Astrocyte of the hippocampus (primary cell): ENCODE data around the gene EMP2.
"Not testable (repeated sequence)": the region's sequence is repeated elsewhere in the genome, so short reads cannot be mapped to it uniquely, and the experiment has no call there.

Experiments used
- DNase-seq: peaks from one replicate; pipeline ENCODE4 v3.0.0; 2011; ENCODE audit warnings: low read depth, low spot score

EMP2 gene

DNA sequence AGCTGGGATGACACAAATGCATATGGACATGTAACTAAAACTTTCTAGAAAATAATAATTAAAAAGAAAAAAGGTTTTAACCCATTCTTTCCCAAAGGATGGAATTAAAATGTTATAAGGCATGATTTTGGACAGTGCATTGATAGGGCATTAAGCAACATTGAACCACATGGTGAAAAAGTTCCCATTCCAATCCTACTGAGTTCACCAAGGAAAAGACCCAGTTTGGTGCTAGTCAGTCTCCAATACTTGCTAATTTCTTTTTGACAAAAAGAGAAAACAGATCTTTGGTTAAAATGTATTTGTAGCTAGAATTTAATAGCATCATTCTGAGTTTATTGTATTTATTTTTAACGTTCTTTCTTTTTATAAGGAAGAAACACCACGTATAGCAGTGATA is 28.1 kb downstream of the EMP2 start:
- no peak for DNase-seq

DNA sequence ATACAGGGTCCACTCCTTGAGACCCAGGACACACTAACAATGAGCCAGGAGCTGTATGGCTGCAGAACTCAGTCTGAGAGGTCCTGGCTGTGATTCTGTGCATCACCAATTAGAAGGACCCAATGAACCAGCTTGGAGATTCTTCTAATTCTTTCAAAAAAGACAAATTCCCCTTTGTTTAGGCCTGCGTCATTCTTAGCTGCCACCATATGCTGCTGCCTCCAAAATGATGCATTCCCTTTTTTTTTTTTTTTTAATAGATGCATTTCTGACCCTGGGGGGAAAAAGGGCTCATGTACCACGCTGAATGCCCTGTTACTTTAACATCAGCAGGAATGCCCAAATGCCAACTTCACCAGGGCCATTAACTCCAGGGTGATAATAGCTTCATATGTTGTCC is 28.5 kb downstream of the EMP2 start:
- DNase-seq: no peak

DNA sequence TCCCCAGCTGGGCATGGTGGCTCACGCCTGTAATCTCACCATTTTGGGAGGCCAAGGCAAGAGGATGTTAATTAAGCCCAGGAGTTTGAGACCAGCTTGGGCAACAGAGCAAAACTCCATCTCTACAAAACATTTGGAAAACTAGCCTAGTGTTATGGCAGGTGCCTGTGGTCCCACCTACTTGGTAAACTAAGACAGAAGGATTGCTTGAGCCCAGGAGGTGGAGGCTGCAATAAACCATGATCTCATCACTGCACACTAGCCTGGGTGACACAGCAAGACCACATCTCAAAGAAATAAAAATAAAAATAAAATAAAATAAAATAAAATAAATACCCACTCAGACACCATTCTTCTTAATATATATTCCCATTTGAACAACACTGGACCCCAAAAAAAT is 32.0 kb downstream of the EMP2 start:
- DNase-seq: no peak

GRCh38 chr16:10547708-10548107 is 32.7 kb downstream of the EMP2 start:
- DNase-seq: no peak

GRCh38 chr16:10543231-10543977 is 37.0 kb downstream of the EMP2 start:
- DNase-seq: no peak

DNA sequence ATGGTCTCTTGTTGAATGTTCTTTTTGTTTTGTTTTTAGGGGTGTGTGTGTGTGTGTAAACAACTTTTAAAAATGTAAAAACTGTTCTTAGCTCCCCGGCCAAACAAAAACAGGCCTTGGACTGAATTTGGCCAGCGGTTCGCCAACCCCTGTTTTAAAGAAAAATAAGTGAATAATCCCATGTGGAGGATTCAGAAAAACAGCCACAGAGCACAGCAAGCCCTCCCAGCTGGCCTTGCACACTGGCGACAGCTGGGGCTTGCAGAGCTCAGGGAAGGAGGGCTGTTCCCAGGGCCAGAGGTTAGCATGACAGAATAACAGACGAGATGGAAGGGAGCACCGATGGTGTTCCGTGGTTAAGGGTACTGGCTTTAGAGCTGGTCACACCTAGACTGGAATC is 39.0 kb downstream of the EMP2 start:
- no peak for DNase-seq

GRCh38 chr16:10539793-10540192 is 40.6 kb downstream of the EMP2 start:
- DNase-seq: no peak

DNA sequence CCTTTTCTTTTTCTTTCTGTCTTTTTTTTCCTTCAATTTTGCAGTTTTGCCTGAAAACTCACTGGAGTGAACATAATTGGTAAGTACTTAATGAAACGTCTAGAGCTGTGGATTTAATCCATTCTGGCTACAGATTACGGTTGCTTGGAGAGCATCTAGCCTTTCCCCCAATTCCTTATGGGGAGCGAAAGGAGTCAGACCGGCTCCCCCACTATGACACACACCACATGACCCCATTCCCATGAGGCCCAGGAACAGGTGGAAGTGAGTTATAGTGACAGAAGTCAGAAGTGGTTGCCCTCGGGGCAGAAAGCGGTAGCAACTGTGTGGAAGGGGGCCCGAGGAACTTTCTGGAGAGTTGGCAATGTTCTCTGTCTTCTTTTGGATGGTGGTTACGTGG is 41.2 kb downstream of the EMP2 start:
- DNase-seq: no peak

DNA sequence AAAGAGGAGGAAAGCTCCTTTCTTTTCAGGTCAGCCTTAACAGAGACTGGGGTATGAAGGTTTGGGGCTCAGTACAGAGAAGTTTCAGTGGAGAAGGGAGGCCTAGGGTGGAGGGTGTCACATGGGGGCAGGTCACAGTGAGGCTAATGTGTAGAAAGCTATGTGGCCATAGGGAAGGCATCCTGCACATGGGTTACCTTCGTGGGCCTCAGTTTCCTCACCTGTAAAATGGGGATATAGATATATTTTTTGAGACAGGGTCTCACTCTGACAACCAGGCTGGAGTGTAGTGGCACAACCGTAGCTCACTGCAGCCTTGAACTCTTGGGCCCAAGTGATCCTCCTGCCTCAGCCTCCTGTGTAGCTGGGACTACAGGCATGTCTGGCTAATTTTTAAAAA is 41.8 kb downstream of the EMP2 start:
- DNase-seq: no peak

DNA sequence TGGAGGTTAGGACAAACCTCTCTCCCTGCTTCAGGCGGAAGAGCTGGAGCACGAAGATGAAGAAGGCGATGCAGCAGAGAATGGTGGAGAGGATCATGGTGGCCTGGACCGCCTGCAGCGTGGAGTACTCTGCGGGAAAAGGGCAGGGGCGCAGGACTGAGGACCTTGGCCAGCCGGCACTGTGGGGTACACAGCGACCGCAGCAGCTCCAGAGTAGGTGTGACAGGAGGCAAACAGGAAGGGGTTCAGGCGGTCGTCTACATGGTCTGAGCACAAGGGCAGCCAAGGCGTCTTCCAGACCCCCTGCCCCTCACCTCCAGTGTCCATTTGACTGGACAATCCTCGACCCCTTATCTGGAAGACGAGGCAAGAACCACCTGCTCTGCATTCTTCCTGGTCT is 42.5 kb downstream of the EMP2 start:
- DNase-seq: no peak

- DNase-seq: no peak
Observed at GRCh38 chr16:10536814-10537389, 43.5 kb downstream of the EMP2 start.

GRCh38 chr16:10536328-10536727 is 44.1 kb downstream of the EMP2 start:
- not testable (repeated sequence) for DNase-seq

DNA sequence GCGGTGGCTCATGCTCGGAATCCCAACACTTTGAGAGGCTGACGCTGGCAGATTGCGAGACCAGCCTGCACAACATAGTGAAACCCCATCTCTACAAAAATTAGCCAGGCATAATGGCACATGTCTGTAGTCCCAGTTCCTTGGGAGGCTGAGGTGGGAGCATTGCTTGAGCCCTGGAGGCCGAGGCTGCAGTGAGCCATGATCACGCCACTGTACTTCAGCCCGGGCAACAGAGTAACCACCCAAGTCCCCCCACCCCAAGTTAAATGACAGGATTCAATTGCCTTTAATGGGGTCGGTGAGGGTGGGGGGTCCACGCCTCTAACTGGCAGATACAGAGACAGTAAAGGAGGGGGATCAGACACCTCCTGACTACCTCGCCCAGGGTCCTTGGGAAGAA is 44.9 kb downstream of the EMP2 start:
- no peak for DNase-seq

DNA sequence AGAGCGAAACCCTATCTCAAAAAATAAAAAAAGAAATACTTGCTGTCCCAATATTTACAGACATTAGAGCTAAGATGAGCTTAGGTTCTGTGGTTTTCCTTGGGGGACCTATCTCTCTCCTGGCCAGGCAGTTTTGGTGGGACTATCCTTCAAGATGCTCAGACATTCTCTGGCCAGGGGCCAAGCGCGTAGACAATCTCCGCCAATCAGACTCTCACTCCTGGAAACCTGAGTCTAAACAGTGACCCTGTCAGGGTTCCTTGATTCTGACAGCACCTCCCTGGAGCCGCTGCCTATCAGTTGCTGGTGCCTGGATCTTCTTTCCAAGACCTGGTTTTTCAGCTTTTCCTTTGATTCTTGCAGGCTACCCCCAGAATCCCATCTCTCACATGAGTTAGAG is 45.6 kb downstream of the EMP2 start:
- DNase-seq: no peak

DNA sequence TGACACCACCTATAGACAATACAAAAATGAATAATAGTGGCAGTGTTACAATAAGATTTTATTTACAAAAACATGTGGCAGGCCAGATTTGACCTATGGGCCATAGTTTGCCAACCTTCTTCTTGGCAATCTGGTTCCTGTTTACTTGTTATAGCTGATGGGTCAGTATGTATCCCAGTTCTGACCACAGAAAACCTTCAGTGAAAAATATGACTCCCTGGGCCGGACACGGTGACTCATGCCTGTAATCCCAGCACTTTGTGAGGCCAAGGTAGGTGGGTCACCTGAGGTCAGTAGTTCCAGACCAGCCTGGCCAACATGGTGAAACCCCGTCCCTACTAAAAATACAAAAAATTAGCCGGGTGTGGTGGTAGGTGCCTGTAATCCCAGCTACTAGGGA is 46.8 kb downstream of the EMP2 start:
- peak; percentile 17 for DNase-seq

DNA sequence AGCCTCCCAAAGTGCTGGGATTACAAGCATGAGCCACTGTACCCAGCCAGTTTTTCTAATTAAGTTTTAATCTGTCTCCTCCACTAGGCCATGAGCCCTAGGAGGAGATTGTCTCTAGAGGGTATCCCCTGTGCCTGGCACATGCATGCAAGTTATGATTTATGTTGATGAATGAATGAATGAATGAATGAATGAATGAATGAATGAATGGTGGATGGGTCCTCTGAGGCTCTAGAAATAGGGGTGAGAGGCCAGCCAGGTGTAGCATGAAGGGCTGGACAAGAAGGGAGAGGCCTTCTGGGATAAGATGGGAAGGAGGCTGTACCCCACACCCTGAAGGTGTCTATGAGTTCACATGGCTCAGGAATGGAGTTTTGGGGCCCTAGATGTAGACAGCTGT is 48.8 kb downstream of the EMP2 start:
- no peak for DNase-seq

- no peak for DNase-seq
Observed at GRCh38 chr16:10530685-10531084, 49.7 kb downstream of the EMP2 start.

GRCh38 chr16:10529895-10530669 is 50.3 kb downstream of the EMP2 start:
- no peak for DNase-seq

GRCh38 chr16:10528635-10529034 is 51.8 kb downstream of the EMP2 start:
- no peak for DNase-seq

- no peak for DNase-seq
Observed at GRCh38 chr16:10526962-10527361, 53.4 kb downstream of the EMP2 start.

DNA sequence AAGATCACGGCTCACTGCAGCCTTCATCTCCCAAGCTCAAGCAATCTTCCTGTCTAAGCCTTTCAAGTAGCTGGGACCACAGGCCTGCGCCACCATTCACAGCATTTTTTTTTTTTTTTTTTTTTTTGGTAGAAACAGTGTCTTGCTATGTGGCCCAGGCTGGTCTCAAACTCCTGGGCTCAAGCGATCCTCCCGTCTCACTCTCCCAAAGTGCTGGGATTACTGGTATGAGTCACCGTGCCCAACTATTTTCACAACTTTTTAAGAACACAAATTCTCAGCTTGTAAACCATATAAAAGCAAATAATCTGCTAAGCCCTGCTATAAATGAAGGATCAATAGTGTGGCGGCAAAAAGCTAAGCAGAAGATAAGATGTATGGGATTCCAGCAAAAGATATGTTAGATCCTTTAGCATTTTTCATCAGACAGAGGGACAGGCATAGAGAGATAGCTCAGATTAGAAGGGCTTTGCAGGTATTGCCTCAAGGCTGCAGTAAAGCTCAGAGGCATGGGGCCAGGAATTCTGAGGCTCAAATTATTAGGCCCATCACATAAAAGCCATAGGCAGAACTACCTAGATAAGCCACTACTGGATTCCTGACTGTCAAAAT is 55.1 kb downstream of the EMP2 start:
- DNase-seq: no peak

DNA sequence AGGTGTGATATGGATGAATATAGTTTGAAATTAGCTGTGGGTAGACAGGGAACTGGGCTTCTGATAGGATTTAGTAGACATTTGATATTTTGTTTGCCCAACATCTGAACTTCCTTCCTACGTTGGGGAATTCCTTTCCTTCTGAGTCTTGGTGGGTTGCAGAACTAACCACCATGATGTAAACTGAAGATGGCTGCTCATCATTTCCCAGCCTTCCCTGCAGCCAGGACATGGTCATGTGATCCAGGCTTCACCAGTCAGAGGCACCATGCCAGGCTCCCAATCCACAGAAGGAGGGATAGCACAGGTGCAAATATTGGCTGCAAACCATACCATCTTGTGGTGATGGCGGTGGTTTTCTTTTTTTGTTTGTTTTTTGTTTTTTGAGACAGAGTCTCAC is 57.4 kb downstream of the EMP2 start:
- DNase-seq: no peak
